ENCODE measurements around the gene GPR17.

The GPR17 gene

GRCh38 chr2:127695491-127696472, 49.8 kb downstream of the GPR17 start:
- DNase-seq: peak; percentile 62

- DNase-seq: no peak
Observed at GRCh38 chr2:127697482-127698180, 51.7 kb downstream of the GPR17 start.

GRCh38 chr2:127698553-127699355, 52.8 kb downstream of the GPR17 start:
- DNase-seq: no peak

GRCh38 chr2:127700527-127701192, 54.7 kb downstream of the GPR17 start:
- peak; percentile 49 for DNase-seq

GRCh38 chr2:127701193-127701650, 55.3 kb downstream of the GPR17 start, which contains the start of gene SFT2D3:
Gene SFT2D3 (plus strand): TSS chr2:127701497. CDS start chr2:127701529, 32 bp downstream.
- DNase-seq: peak; percentile 91

GRCh38 chr2:127701651-127702394, 55.9 kb downstream of the GPR17 start:
- DNase-seq: peak; percentile 83

All from CD4-positive, alpha-beta T cell treated with Interleukin-21 for 1 hour (primary cell).